ENCODE data around the gene YWHAG. TPM values are rescaled to one million over a fixed set of nuclear protein-coding genes. Genes with fewer than 3 reads are reported as not detected.
"Not testable (repeated sequence)": the region's sequence is repeated elsewhere in the genome, so short reads cannot be mapped to it uniquely, and the experiment has no call there.

Gene YWHAG
- total RNA-seq, 4 donors from 2014 or later, result 52.8 to 97.7 (median 66.3) TPM

GRCh38 chr7:76400248-76400647, 41.5 kb upstream of the YWHAG start:
- Histone ChIP-seq H3K9me3 (no peaks in the 10 kb centered on the region), H3K27me3 (no peaks in the 10 kb centered on the region), H3K27ac (no peak overlapping the region), H3K4me3 (no peak overlapping the region), H3K36me3 (no peaks in the 10 kb centered on the region), H3K4me1 (peaks cover 3 to 20% (median 13%) of the 10 kb centered on the region in 3 donors)
- DNase-seq, result no peak
- TF ChIP-seq POLR2A (IDR thresholded peaks at IDR 0.05), result no peak
- WGBS, 2 donors, result 95% methylated on average over 7 of the region's 23 CpGs; no CpG with 5 or more reads in 1 of the 2 donors
- intact Hi-C loops (cut with DNase I), result no loop called here

- peaks cover 14 to 36% (median 22%) of the 10 kb centered on the region in 3 donors for H3K4me1 ChIP-seq
- H3K27me3 ChIP-seq, result no peaks in the 10 kb centered on the region
- no peaks in the 10 kb centered on the region for H3K36me3 ChIP-seq
- no peaks in the 10 kb centered on the region for H3K9me3 ChIP-seq
- 20 to 66% methylated on average over 2 to 10 of the region's 45 CpGs for WGBS, 2 donors
- DNase-seq, result peak; percentile 15
- intact Hi-C loops (cut with DNase I), result no loop called here
- peak overlapping the region; percentile 0 to 53 (median 18) for H3K27ac ChIP-seq
- TF ChIP-seq CTCF (IDR thresholded peaks at IDR 0.05) (no peak), POLR2A (IDR thresholded peaks at IDR 0.05) (peak in 1 of 4 donors; percentile 12)
- peak overlapping the region; percentile 42 to 68 (median 50) for H3K4me3 ChIP-seq
These were observed 38.8 kb upstream of the YWHAG start for GRCh38 chr7:76397409-76398183.

DNA sequence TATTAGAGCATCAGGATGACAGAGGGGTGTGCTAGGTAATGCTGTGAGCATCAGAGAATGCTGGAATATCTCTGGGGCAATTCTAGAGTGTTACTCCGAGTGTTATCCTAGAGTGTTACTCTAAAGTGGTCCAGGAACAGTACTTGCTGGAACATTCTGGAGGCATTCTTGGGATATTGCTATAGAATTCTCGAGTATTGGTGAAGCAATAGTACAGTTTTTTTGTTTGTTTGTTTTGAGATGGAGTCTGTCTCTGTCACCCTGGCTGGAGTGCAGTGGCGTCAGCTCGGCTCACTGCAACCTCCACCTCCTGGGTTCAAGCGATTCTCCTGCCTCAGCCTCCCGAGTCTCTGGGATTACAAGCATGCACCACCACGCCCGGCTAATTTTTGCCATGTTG, 38.1 kb upstream of the YWHAG start:
- peaks cover 15 to 43% (median 25%) of the 10 kb centered on the region in 3 donors for H3K4me1 ChIP-seq
- TF ChIP-seq POLR2A (IDR thresholded peaks at IDR 0.05), result no peak
- TF ChIP-seq CTCF (IDR thresholded peaks at IDR 0.05), result no peak
- intact Hi-C loops (cut with DNase I), result no loop called here
- H3K27me3 ChIP-seq, result no peaks in the 10 kb centered on the region
- no peak for DNase-seq
- peak overlapping the region in 3 of 4 donors; percentile 48 to 68 (median 52) for H3K4me3 ChIP-seq
- WGBS, 2 donors, result 35 to 60% methylated on average over 8 of the region's 8 CpGs
- H3K36me3 ChIP-seq, result no peaks in the 10 kb centered on the region
- H3K9me3 ChIP-seq, result no peaks in the 10 kb centered on the region
- H3K27ac ChIP-seq, result peak overlapping the region in 2 of 4 donors; percentile 14 to 53

- TF ChIP-seq POLR2A (IDR thresholded peaks at IDR 0.05) (no peak), CTCF (IDR thresholded peaks at IDR 0.05) (no peak)
- 57 to 76% methylated on average over 9 to 10 of the region's 13 CpGs for WGBS, 2 donors
- no peaks in the 10 kb centered on the region for H3K36me3 ChIP-seq
- H3K4me1 ChIP-seq, result peaks cover 15 to 43% (median 25%) of the 10 kb centered on the region in 3 donors
- no peaks in the 10 kb centered on the region for H3K9me3 ChIP-seq
- H3K4me3 ChIP-seq, result no peak overlapping the region
- H3K27me3 ChIP-seq, result no peaks in the 10 kb centered on the region
- no peak overlapping the region for H3K27ac ChIP-seq
- DNase-seq, result no peak
- intact Hi-C loops (cut with DNase I), result no loop called here
These were observed 37.4 kb upstream of the YWHAG start for GRCh38 chr7:76395965-76396726.

- intact Hi-C loops (cut with DNase I); H3K27ac ChIP-seq; H3K36me3 ChIP-seq; H3K9me3 ChIP-seq; H3K4me3 ChIP-seq; H3K27me3 ChIP-seq; DNase-seq: not testable (repeated sequence)
- H3K4me1 ChIP-seq, result peaks cover 15 to 43% (median 25%) of the 10 kb centered on the region in 3 donors
- WGBS, 2 donors, result 86 to 90% methylated on average over 7 to 11 of the region's 11 CpGs
These were observed 36.8 kb upstream of the YWHAG start for GRCh38 chr7:76395605-76395964.

DNA sequence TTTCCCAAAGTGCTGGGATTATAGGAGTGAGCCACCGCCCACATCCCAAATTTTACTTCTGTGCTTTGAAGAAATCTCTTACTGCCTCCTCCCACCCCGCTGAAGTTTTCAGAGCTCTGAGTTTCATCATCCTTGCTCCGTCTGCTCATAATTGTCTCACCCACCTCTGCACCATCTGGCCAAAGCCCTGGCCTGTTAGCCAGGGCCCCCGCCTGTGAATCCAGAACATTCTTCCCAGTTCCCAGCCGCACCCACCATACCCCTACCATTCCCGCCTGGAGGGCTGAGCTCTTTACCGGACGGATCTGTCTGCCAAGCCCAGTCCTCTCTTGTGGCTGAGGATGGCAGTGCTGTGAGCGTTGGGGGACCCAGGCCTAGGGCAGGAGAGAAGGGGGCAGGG, 36.2 kb upstream of the YWHAG start:
- no peaks in the 10 kb centered on the region for H3K27me3 ChIP-seq
- H3K36me3 ChIP-seq, result no peaks in the 10 kb centered on the region
- DNase-seq, result no peak
- WGBS, 2 donors, result 84 to 93% methylated on average over 6 to 8 of the region's 9 CpGs
- no peak overlapping the region for H3K4me3 ChIP-seq
- no peak for TF ChIP-seq CTCF (IDR thresholded peaks at IDR 0.05)
- no peak for TF ChIP-seq POLR2A (IDR thresholded peaks at IDR 0.05)
- intact Hi-C loops (cut with DNase I), result no loop called here
- H3K27ac ChIP-seq, result no peak overlapping the region
- H3K9me3 ChIP-seq, result no peaks in the 10 kb centered on the region
- H3K4me1 ChIP-seq, result peaks cover 15 to 43% (median 25%) of the 10 kb centered on the region in 3 donors

Measured in esophagus squamous epithelium (tissue), 5 donors.